ENCODE measurements around the gene C1QTNF9. TPM values are rescaled to one million over a fixed set of nuclear protein-coding genes. Genes with fewer than 3 reads are reported as not detected.

The C1QTNF9 gene
- total RNA-seq, 1 donor from 2014 or later: not detected

DNA sequence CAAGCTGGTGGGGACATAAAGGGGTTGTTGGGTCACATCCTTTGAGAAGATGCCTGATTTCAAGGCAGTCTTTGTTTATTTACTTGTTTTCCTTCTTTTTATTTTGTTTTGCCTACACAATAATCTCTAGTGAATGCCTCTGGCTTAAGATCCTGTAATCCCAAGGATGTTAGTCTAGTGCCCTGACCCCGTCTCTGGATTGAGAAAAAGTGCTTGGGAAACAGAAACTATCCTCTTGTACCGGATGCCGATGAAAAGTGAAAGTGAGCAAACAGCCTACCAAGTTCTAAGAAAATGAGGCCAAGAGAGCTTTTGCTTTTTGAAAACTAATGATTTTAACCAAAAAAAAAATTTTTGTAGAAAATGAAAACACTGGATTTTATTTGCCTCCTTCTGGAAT is 42.1 kb upstream of the C1QTNF9 start:
- H3K36me3 Mint-ChIP-seq (ENCODE audit: low read depth): peaks cover 5% of the 10 kb centered on the region
- no peaks in the 10 kb centered on the region for H3K27me3 Mint-ChIP-seq
- H3K9me3 Mint-ChIP-seq: no peaks in the 10 kb centered on the region
- intact Hi-C loops (cut with micrococcal nuclease): no loop called here
- ChIA-PET POLR2A (interaction anchor here (1.3 kb wide), 1 partner anchor 14 kb away, joined by 3 read pairs; no protein-coding TSS in a partner anchor), CTCF (no interaction called here)
- H3K27ac Mint-ChIP-seq: peak overlapping the region; percentile 89
- TF ChIP-seq, protein P1, sequence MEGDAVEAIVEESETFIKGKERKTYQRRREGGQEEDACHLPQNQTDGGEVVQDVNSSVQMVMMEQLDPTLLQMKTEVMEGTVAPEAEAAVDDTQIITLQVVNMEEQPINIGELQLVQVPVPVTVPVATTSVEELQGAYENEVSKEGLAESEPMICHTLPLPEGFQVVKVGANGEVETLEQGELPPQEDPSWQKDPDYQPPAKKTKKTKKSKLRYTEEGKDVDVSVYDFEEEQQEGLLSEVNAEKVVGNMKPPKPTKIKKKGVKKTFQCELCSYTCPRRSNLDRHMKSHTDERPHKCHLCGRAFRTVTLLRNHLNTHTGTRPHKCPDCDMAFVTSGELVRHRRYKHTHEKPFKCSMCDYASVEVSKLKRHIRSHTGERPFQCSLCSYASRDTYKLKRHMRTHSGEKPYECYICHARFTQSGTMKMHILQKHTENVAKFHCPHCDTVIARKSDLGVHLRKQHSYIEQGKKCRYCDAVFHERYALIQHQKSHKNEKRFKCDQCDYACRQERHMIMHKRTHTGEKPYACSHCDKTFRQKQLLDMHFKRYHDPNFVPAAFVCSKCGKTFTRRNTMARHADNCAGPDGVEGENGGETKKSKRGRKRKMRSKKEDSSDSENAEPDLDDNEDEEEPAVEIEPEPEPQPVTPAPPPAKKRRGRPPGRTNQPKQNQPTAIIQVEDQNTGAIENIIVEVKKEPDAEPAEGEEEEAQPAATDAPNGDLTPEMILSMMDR (IDR thresholded peaks at IDR 0.05): no peak
- no peak for DNase-seq
- no peak for ATAC-seq (ENCODE audit: low read depth)
- H3K4me1 Mint-ChIP-seq: peaks cover 53% of the 10 kb centered on the region
- H3K4me3 Mint-ChIP-seq: peak overlapping the region; percentile 83

DNA sequence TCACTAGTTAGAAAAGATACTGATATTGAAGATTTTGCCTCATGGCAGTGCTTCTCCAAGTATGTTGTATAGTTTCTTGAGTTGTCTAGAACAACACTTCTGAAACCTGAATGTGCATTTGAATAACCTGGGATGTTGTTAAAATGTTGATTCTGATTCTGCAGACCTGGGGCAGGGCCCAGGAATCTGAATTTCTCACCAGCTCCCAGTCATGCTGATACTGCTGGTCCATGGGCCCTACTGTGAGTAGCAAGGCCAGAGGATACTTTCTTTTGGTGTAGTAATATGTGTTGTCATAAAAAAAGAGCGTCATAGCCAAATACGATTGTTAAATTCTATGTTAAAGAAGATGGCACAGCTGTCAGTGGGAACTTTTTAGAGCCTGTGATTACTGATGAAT is 41.6 kb upstream of the C1QTNF9 start:
- Mint-ChIP-seq H3K27ac (peak overlapping the region; percentile 89), H3K36me3 (ENCODE audit: low read depth) (peaks cover 5% of the 10 kb centered on the region), H3K4me3 (peak overlapping the region; percentile 83), H3K27me3 (no peaks in the 10 kb centered on the region), H3K9me3 (no peaks in the 10 kb centered on the region), H3K4me1 (peaks cover 58% of the 10 kb centered on the region)
- POLR2A ChIA-PET: interaction anchor here (1.3 kb wide), 1 partner anchor 14 kb away, joined by 3 read pairs; no protein-coding TSS in a partner anchor
- ATAC-seq (ENCODE audit: low read depth) (no peak), DNase-seq (no peak)
- CTCF ChIA-PET: no interaction called here
- intact Hi-C loops (cut with micrococcal nuclease): no loop called here
- TF ChIP-seq, protein P1 (IDR thresholded peaks at IDR 0.05): no peak

DNA sequence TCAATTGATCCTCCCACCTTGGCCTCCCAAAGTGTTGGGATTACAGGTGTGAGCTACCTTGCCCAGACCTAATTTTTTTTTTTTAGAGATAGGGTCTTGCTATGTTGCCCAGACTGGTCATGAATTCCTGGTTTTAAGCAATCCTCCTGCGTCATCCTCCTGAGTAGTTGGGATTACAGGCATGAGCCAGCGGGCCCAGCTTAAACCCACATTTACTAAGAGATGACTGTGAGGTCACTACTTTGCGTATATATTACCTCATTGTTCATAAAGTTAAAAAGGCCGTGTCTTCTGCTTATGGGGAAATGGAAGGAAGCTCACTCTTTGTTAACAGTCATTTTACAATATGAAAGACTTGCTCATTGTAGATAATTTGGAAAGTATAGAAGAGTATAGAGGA is 39.6 kb upstream of the C1QTNF9 start:
- TF ChIP-seq, protein P1 (IDR thresholded peaks at IDR 0.05): no peak
- ChIA-PET POLR2A (interaction anchor here (0.7 to 1.4 kb wide), 2 partner anchors 41 to 877 kb away, joined by 3 to 4 read pairs; no protein-coding TSS in a partner anchor), CTCF (interaction anchor here (1.1 to 1.7 kb wide), 2 partner anchors 11 to 41 kb away, joined by 3 to 9 read pairs; no protein-coding TSS in a partner anchor)
- Mint-ChIP-seq H3K9me3 (no peaks in the 10 kb centered on the region), H3K4me1 (peaks cover 76% of the 10 kb centered on the region), H3K36me3 (ENCODE audit: low read depth) (peaks cover 5% of the 10 kb centered on the region), H3K27me3 (no peaks in the 10 kb centered on the region), H3K4me3 (peak overlapping the region; percentile 87), H3K27ac (peak overlapping the region; percentile 95)
- DNase-seq: no peak
- intact Hi-C loops (cut with micrococcal nuclease): loop anchor here (2.0 to 10.0 kb wide), 8 partner anchors 41 to 693 kb away; partner anchors contain the start of genes MIPEP, PARP4 and SPATA13
- ATAC-seq (ENCODE audit: low read depth): no peak

- Mint-ChIP-seq H3K27ac (peak overlapping the region; percentile 95), H3K9me3 (no peaks in the 10 kb centered on the region), H3K4me1 (peaks cover 76% of the 10 kb centered on the region), H3K4me3 (peak overlapping the region; percentile 87), H3K27me3 (no peaks in the 10 kb centered on the region), H3K36me3 (ENCODE audit: low read depth) (peaks cover 5% of the 10 kb centered on the region)
- TF ChIP-seq, protein P1 (IDR thresholded peaks at IDR 0.05): no peak
- intact Hi-C loops (cut with micrococcal nuclease): loop anchor here (1.0 to 10.0 kb wide), 9 partner anchors 42 to 693 kb away; partner anchors contain the start of genes MIPEP, PARP4 and SPATA13
- DNase-seq (no peak), ATAC-seq (ENCODE audit: low read depth) (peak; percentile 55)
- POLR2A ChIA-PET: interaction anchor here (0.9 to 1.4 kb wide), 4 partner anchors 17 to 895 kb away, joined by 3 to 4 read pairs (median 3); no protein-coding TSS in a partner anchor
- CTCF ChIA-PET: interaction anchor here (1.1 to 1.7 kb wide), 2 partner anchors 10 to 42 kb away, joined by 3 to 9 read pairs; no protein-coding TSS in a partner anchor
Measured at GRCh38 chr13:24270639-24271141, 38.7 kb upstream of the C1QTNF9 start.

DNA sequence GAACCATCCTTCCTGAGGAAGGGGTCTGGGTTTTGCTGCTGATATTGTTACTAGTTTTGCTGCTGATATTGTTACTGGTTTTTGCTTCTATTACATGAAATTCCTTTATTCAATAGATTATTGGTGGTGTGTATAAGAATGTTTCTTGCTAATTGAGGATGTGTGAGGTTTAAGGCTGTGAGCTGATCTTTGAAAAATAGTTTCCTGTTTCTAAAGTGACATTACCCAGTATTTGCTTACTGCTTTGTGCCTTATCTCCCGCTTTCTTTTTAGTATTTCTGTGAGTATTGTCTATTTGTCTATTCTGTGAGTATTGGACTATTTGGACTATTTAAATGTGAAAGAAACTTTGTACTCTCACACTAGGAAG is 38.2 kb upstream of the C1QTNF9 start:
- peaks cover 79% of the 10 kb centered on the region for H3K4me1 Mint-ChIP-seq
- peak overlapping the region; percentile 87 for H3K4me3 Mint-ChIP-seq
- ChIA-PET CTCF (interaction anchor here (1.7 kb wide), 1 partner anchor 43 kb away, joined by 9 read pairs; no protein-coding TSS in a partner anchor), POLR2A (interaction anchor here (1.0 to 1.4 kb wide), 3 partner anchors 18 to 896 kb away, joined by 3 to 4 read pairs (median 3); no protein-coding TSS in a partner anchor)
- no peaks in the 10 kb centered on the region for H3K27me3 Mint-ChIP-seq
- TF ChIP-seq, protein P1 (IDR thresholded peaks at IDR 0.05): no peak
- H3K9me3 Mint-ChIP-seq: no peaks in the 10 kb centered on the region
- ATAC-seq (ENCODE audit: low read depth) (no peak), DNase-seq (no peak)
- intact Hi-C loops (cut with micrococcal nuclease): loop anchor here (1.0 to 10.0 kb wide), 9 partner anchors 42 to 694 kb away; partner anchors contain the start of genes MIPEP, PARP4 and SPATA13
- peak overlapping the region; percentile 95 for H3K27ac Mint-ChIP-seq
- H3K36me3 Mint-ChIP-seq (ENCODE audit: low read depth): peaks cover 5% of the 10 kb centered on the region
